ENCODE data around the gene ADM5.

ADM5 gene

DNA sequence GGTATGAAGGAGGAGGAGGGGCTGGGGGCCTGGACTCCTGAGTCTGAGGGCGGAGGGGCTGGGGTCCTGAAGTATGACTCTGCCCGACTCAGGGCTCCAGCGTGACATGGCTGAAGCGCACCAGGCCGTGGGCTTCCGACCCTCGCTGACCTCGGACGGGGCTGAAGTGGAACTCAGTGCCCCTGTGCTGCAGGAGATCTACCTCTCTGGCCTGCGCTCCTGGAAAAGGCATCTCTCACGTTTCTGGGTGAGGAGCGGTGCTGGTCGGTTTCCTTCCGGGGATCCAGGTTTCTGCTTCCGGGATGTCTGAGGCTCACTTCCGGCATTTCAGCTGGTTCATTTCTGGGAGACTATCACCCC, 2.7 kb downstream of the ADM5 start:
- DNase-seq (ENCODE audit: extremely low read depth, insufficient read length): no peak
- H3K27me3 ChIP-seq (replicated peaks; ENCODE audit: control insufficient read depth, insufficient read depth, low read length): no peaks in the 10 kb centered on the region
- H3K36me3 ChIP-seq (ENCODE audit: control insufficient read depth, insufficient read depth, low read length): peaks cover 11% of the 10 kb centered on the region
- TF ChIP-seq, protein P1, sequence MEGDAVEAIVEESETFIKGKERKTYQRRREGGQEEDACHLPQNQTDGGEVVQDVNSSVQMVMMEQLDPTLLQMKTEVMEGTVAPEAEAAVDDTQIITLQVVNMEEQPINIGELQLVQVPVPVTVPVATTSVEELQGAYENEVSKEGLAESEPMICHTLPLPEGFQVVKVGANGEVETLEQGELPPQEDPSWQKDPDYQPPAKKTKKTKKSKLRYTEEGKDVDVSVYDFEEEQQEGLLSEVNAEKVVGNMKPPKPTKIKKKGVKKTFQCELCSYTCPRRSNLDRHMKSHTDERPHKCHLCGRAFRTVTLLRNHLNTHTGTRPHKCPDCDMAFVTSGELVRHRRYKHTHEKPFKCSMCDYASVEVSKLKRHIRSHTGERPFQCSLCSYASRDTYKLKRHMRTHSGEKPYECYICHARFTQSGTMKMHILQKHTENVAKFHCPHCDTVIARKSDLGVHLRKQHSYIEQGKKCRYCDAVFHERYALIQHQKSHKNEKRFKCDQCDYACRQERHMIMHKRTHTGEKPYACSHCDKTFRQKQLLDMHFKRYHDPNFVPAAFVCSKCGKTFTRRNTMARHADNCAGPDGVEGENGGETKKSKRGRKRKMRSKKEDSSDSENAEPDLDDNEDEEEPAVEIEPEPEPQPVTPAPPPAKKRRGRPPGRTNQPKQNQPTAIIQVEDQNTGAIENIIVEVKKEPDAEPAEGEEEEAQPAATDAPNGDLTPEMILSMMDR (IDR thresholded peaks at IDR 0.05; ENCODE audit: insufficient read depth, low read length, poor library complexity, severe bottlenecking): no peak
- no peak overlapping the region for H3K4me3 ChIP-seq (replicated peaks; ENCODE audit: low read depth, low read length)

DNA sequence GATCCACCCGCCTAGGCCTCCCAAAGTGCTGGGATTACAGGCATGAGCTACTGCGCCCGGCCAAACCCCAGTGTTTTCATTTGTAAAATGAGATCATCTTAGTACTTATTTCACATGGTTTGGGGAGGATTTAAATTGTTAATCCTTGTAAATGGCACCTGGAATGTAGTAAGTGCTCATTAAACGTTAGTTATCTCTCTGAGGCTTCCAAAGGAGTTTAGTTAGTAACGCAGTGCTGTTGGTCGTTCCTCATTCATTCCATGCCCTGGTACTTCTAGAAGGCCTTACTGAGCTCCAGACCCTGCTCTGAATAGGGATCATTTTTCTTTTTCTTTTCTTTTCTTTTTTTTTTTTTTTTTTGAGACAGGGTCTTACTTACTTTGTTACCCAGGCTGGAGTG, 6.7 kb downstream of the ADM5 start:
- H3K36me3 ChIP-seq (ENCODE audit: control insufficient read depth, insufficient read depth, low read length): no peaks in the 10 kb centered on the region
- no peaks in the 10 kb centered on the region for H3K27me3 ChIP-seq (replicated peaks; ENCODE audit: control insufficient read depth, insufficient read depth, low read length)
- no peak overlapping the region for H3K4me3 ChIP-seq (replicated peaks; ENCODE audit: low read depth, low read length)
- TF ChIP-seq, protein P1 (IDR thresholded peaks at IDR 0.05; ENCODE audit: insufficient read depth, low read length, poor library complexity, severe bottlenecking): no peak
- DNase-seq (ENCODE audit: extremely low read depth, insufficient read length): no peak

DNA sequence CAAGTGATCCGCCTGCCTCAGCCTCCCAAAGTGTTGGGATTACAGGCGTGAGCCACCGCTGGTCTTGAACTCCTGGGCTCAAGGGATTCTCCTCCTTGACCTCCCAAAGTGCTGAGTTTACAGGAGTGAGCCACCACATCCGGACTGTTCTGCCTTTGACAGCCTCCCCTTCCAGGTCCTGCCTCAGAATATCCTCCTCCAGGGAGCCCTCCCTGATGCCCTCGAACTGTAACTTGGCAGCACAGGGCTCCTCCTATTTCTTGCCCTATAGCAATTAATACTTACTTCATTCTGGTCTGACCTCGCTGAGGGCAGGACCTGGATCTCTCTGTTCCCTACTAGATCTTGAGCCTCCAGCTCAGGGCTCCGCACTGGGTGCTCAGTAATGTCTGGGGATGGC, 7.5 kb downstream of the ADM5 start:
- H3K36me3 ChIP-seq (ENCODE audit: control insufficient read depth, insufficient read depth, low read length): no peaks in the 10 kb centered on the region
- no peak for DNase-seq (ENCODE audit: extremely low read depth, insufficient read length)
- H3K27me3 ChIP-seq (replicated peaks; ENCODE audit: control insufficient read depth, insufficient read depth, low read length): no peaks in the 10 kb centered on the region
- TF ChIP-seq, protein P1 (IDR thresholded peaks at IDR 0.05; ENCODE audit: insufficient read depth, low read length, poor library complexity, severe bottlenecking): no peak
- H3K4me3 ChIP-seq (replicated peaks; ENCODE audit: low read depth, low read length): no peak overlapping the region

DNA sequence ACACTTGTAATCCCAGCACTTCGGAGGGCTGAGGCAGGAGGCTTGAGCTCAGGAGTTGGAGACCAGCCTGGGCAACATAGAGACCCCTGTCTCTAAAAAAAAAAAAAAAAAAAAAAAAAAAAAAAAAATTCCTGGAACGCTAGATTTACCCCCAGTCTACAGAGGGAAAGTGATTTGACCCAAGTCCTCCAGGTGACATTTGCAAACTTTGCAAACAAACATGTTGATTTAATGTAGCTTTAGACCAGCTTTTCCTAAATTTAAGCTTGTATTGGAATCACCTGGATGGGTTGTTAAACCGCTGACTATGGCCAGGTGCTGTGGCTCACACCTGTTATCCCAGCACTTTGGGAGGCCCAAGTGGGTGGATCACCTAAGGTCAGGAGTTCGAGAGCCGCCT, 10.0 kb downstream of the ADM5 start:
- Histone ChIP-seq H3K36me3 (ENCODE audit: control insufficient read depth, insufficient read depth, low read length) (no peaks in the 10 kb centered on the region), H3K4me3 (replicated peaks; ENCODE audit: low read depth, low read length) (no peak overlapping the region), H3K27me3 (replicated peaks; ENCODE audit: control insufficient read depth, insufficient read depth, low read length) (no peaks in the 10 kb centered on the region)
- TF ChIP-seq, protein P1 (IDR thresholded peaks at IDR 0.05; ENCODE audit: insufficient read depth, low read length, poor library complexity, severe bottlenecking): no peak
- DNase-seq (ENCODE audit: extremely low read depth, insufficient read length): no peak

DNA sequence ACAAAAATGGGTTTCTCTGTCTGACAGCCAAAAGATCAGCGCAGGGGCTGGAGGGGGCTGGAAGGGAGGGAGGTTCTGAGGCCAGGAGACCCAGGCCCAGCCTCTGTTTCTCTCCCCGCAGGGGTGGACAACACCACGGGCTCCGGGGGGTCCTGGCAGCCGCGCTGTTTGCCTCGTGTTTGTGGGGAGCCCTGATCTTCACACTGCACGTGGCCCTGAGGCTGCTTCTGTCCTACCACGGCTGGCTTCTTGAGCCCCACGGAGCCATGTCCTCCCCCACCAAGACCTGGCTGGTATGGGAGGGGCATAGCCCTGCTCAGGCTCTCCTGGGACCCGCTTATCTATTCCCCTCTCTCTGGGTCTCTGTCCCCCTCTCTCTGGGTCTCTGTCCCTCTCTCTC, 11.2 kb downstream of the ADM5 start:
- Histone ChIP-seq H3K4me3 (replicated peaks; ENCODE audit: low read depth, low read length) (no peak overlapping the region), H3K36me3 (ENCODE audit: control insufficient read depth, insufficient read depth, low read length) (no peaks in the 10 kb centered on the region), H3K27me3 (replicated peaks; ENCODE audit: control insufficient read depth, insufficient read depth, low read length) (no peaks in the 10 kb centered on the region)
- TF ChIP-seq, protein P1 (IDR thresholded peaks at IDR 0.05; ENCODE audit: insufficient read depth, low read length, poor library complexity, severe bottlenecking): no peak
- DNase-seq (ENCODE audit: extremely low read depth, insufficient read length): no peak

DNA sequence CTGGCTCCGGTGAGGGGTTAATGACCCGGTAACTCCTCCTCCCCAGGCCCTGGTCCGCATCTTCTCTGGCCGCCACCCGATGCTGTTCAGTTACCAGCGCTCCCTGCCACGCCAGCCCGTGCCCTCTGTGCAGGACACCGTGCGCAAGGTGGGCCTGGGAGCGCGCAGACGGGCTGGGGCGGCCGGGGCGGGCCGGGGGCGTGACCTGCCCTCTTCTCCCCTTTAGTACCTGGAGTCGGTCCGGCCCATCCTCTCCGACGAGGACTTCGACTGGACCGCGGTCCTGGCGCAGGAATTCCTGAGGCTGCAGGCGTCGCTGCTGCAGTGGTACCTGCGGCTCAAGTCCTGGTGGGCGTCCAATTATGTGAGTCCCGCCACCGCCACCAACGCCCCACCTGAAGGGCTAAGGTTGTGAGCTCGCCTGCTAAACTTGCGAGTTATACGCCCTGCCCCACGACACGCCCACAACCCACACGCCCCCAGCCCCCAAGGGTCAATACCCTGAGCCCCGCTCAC, 11.9 kb downstream of the ADM5 start:
- Histone ChIP-seq H3K27me3 (replicated peaks; ENCODE audit: control insufficient read depth, insufficient read depth, low read length) (no peaks in the 10 kb centered on the region), H3K36me3 (ENCODE audit: control insufficient read depth, insufficient read depth, low read length) (no peaks in the 10 kb centered on the region), H3K4me3 (replicated peaks; ENCODE audit: low read depth, low read length) (no peak overlapping the region)
- DNase-seq (ENCODE audit: extremely low read depth, insufficient read length): no peak
- TF ChIP-seq, protein P1 (IDR thresholded peaks at IDR 0.05; ENCODE audit: insufficient read depth, low read length, poor library complexity, severe bottlenecking): no peak
